ENCODE results near the gene TK1.
A peak's percentile ranks its signal among the peaks of the same experiment; 100 is the strongest.

GRCh38 chr17:78174346-78174869, 12.4 kb downstream of the TK1 start:
- TF ChIP-seq, protein P1, sequence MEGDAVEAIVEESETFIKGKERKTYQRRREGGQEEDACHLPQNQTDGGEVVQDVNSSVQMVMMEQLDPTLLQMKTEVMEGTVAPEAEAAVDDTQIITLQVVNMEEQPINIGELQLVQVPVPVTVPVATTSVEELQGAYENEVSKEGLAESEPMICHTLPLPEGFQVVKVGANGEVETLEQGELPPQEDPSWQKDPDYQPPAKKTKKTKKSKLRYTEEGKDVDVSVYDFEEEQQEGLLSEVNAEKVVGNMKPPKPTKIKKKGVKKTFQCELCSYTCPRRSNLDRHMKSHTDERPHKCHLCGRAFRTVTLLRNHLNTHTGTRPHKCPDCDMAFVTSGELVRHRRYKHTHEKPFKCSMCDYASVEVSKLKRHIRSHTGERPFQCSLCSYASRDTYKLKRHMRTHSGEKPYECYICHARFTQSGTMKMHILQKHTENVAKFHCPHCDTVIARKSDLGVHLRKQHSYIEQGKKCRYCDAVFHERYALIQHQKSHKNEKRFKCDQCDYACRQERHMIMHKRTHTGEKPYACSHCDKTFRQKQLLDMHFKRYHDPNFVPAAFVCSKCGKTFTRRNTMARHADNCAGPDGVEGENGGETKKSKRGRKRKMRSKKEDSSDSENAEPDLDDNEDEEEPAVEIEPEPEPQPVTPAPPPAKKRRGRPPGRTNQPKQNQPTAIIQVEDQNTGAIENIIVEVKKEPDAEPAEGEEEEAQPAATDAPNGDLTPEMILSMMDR (IDR thresholded peaks at IDR 0.05) = peak in 2 of 4 experiments; percentile 13 to 63
- TF ChIP-seq POLR2A (IDR thresholded peaks at IDR 0.05) (peak in 1 of 2 donors; percentile 72), EP300 (IDR thresholded peaks at IDR 0.05) (no peak), POLR2AphosphoS5 (IDR thresholded peaks at IDR 0.05) (peak in 3 of 4 donors; percentile 32 to 48 (median 37))
